GM12878 (cell line): Measurements from ENCODE around the gene SULT6B1. TPM values are rescaled to one million over a fixed set of nuclear protein-coding genes. Genes with fewer than 3 reads are reported as not detected.

Source experiments
- ATAC-seq: fragments of 200-7000 bp; cut with Tn5 transposase; 3 replicates; pipeline ENCODE4 v1.9.1; 2020; ENCODE audit warnings: mild to moderate bottlenecking, moderate library complexity
- BruUV-seq: library from RNA; stranded (reverse); fragments of 400-500 nt; replicated peaks from 2 replicates; lab custom pipeline; 2021; lab: Mats Ljungman, UMichigan
- CTCF ChIA-PET: fragments of 300-600 bp; sonication (Branson Sonifier 250); formaldehyde crosslinking; extraction: SDS; loops from one replicate; lab custom pipeline; 2021; ENCODE audit warnings: inconsistent platforms; lab: Yijun Ruan, JAX
- POLR2A ChIA-PET: fragments of 350-600 bp; formaldehyde crosslinking; extraction: SDS; loops from one replicate; lab custom pipeline; 2021; ENCODE audit warnings: inconsistent platforms; lab: Charles Lee
- RAD21 ChIA-PET: fragments of 300-600 bp; sonication (Branson Sonifier 250); formaldehyde crosslinking; loops from one replicate; lab custom pipeline; 2023; ENCODE audit warnings: antibody characterized with exemption; ENCODE audit not compliant: unreplicated experiment; lab: Charles Lee
- SMC1A ChIA-PET: fragments of 300-600 bp; sonication (Branson Sonifier 250); formaldehyde crosslinking; loops from one replicate; lab custom pipeline; 2023; ENCODE audit not compliant: unreplicated experiment, uncharacterized antibody; lab: Charles Lee
- DNase-seq: peaks from one replicate; pipeline ENCODE4 v3.0.0-alpha.2; 2011; ENCODE audit warnings: low read depth, low spot score
- FAIRE-seq: peaks from 3 replicates; lab custom pipeline; 2011; peaks lifted over from hg19 to GRCh38; lab: Jason Lieb, UNC
- H2AFZ ChIP-seq: 2 replicates; pipeline ENCODE4 v1.6.0; 2011; ENCODE audit warnings: low read depth, low read length, control low read depth; ENCODE audit not compliant: control insufficient read depth
- H3K27ac ChIP-seq: 2 replicates; pipeline ENCODE4 v1.5.1; 2011; ENCODE audit warnings: control low read depth; ENCODE audit not compliant: control insufficient read depth, insufficient read depth
- H3K27me3 ChIP-seq, 2 experiments: replicated peaks in 1 of 2; 2 replicates each; pipeline versions ENCODE4 v1.6.0 to v1.6.1; 2011; ENCODE audit warnings: low read length in 1 of 2; ENCODE audit not compliant: control insufficient read depth in 2 of 2, insufficient read depth in 2 of 2
- H3K36me3 ChIP-seq, 2 experiments: 2 replicates each; pipeline ENCODE4 v1.5.1; 2011; ENCODE audit warnings: low read length in 1 of 2; ENCODE audit not compliant: control insufficient read depth in 2 of 2, insufficient read depth in 2 of 2
- H3K4me1 ChIP-seq: 2 replicates; pipeline ENCODE4 v1.6.1; 2011; ENCODE audit warnings: mild to moderate bottlenecking, low read length, moderate library complexity, mixed read lengths; ENCODE audit not compliant: control insufficient read depth, insufficient read depth
- H3K4me2 ChIP-seq: 2 replicates; pipeline ENCODE4 v1.6.0; 2011; ENCODE audit warnings: control low read depth; ENCODE audit not compliant: control insufficient read depth, insufficient read depth
- H3K4me3 ChIP-seq: fragments of 200-600 bp; sonication (generic); 2 replicates; pipeline ENCODE4 v1.5.1; 2016
- H3K79me2 ChIP-seq: 2 replicates; pipeline ENCODE4 v1.6.0; 2011; ENCODE audit warnings: low read length; ENCODE audit not compliant: control insufficient read depth, insufficient read depth
- H3K9ac ChIP-seq: 2 replicates; pipeline ENCODE4 v1.8.0; 2011; ENCODE audit warnings: low read length, control low read depth, mixed read lengths; ENCODE audit not compliant: control insufficient read depth, insufficient read depth
- H3K9me3 ChIP-seq: replicated peaks from 3 replicates; pipeline ENCODE4 v1.5.1; 2011; ENCODE audit warnings: mild to moderate bottlenecking, low read length; ENCODE audit not compliant: control insufficient read depth, insufficient read depth
- H4K20me1 ChIP-seq: 2 replicates; pipeline ENCODE4 v1.6.0; 2011; ENCODE audit not compliant: control insufficient read depth, insufficient read depth
- CEBPB ChIP-seq, 2 experiments: fragments of 150-350 bp in 1 of 2; IDR thresholded peaks; 2 replicates each; pipeline ENCODE4 v1.6.1; 2012 to 2014; ENCODE audit warnings: low read depth in 2 of 2, low read length in 2 of 2, borderline replicate concordance in 1 of 2, inconsistent platforms in 1 of 2
- CREM ChIP-seq: IDR thresholded peaks from 2 replicates; pipeline ENCODE4 v1.6.1; 2014; ENCODE audit warnings: antibody characterized with exemption, low read depth
- KAT2A ChIP-seq: conservative IDR thresholded peaks from 2 replicates; pipeline ENCODE4 v1.6.1; 2011; ENCODE audit warnings: low read depth, low read length; ENCODE audit not compliant: control insufficient read depth
- MLLT1 ChIP-seq: fragments of 450-650 bp; IDR thresholded peaks from 2 replicates; pipeline ENCODE4 v1.6.1; 2016; ENCODE audit warnings: mild to moderate bottlenecking
- NBN ChIP-seq: fragments of 450-650 bp; IDR thresholded peaks from 2 replicates; pipeline ENCODE4 v1.6.1; 2016
- NR2F1 ChIP-seq: fragments of 450-650 bp; conservative IDR thresholded peaks from 2 replicates; pipeline ENCODE4 v1.6.1; 2017; ENCODE audit warnings: mild to moderate bottlenecking
- POU2F2 ChIP-seq: IDR thresholded peaks from 3 replicates; pipeline ENCODE4 v1.6.1; 2011; ENCODE audit warnings: low read depth, mild to moderate bottlenecking, low read length, borderline replicate concordance
- RAD21 ChIP-seq: IDR thresholded peaks from 2 replicates; pipeline ENCODE4 v1.6.1; 2011; ENCODE audit warnings: mild to moderate bottlenecking, low read depth, low read length, moderate library complexity; ENCODE audit not compliant: insufficient read depth
- SP1 ChIP-seq: IDR thresholded peaks from one replicate; pipeline ENCODE4 v1.6.1; 2011; ENCODE audit warnings: low read depth, low read length
- STAT3 ChIP-seq: IDR thresholded peaks from 2 replicates; pipeline ENCODE4 v1.6.1; 2011; ENCODE audit warnings: low read depth, low read length, improper control_type of control experiment
- SUPT20H ChIP-seq: IDR thresholded peaks from 2 replicates; pipeline ENCODE4 v1.6.1; 2011; ENCODE audit warnings: low read depth, mild to moderate bottlenecking, low read length, moderate library complexity, borderline replicate concordance; ENCODE audit not compliant: control insufficient read depth
- USF1 ChIP-seq: IDR thresholded peaks from 2 replicates; pipeline ENCODE4 v1.6.1; 2011; ENCODE audit warnings: borderline replicate concordance, low read depth, mild to moderate bottlenecking, moderate library complexity, mixed read lengths, low read length; ENCODE audit not compliant: insufficient read depth; ENCODE audit errors: extremely low read length
- ZBTB11 ChIP-seq: fragments of 450-650 bp; formaldehyde crosslinking; IDR thresholded peaks from 2 replicates; pipeline ENCODE4 v1.5.0; 2022; ENCODE audit warnings: mild to moderate bottlenecking, missing genetic modification characterization
- ZBTB33 ChIP-seq: fragments of 450-650 bp; IDR thresholded peaks from 2 replicates; pipeline ENCODE4 v1.6.1; 2017; ENCODE audit warnings: mild to moderate bottlenecking
- ZNF217 ChIP-seq: fragments of 450-650 bp; IDR thresholded peaks from 2 replicates; pipeline ENCODE4 v1.6.1; 2017; ENCODE audit warnings: antibody characterized with exemption, mild to moderate bottlenecking
- ZSCAN29 ChIP-seq: fragments of 450-650 bp; IDR thresholded peaks from 2 replicates; pipeline ENCODE4 v1.6.1; 2017; ENCODE audit warnings: mild to moderate bottlenecking, moderate library complexity
- in situ Hi-C: fragments of 300-500 bp; cut with MboI; formaldehyde crosslinking; loops from 9 replicates; pipeline ENCODE4 v1.14.3; 2018; ENCODE audit warnings: mixed read lengths
- intact Hi-C: fragments of 100-400 bp; cut with micrococcal nuclease; formaldehyde crosslinking; loops from one replicate; pipeline ENCODE4 v1.14.2; 2022; ENCODE audit not compliant: unreplicated experiment
- polyA plus RNA-seq, 11 experiments: library from polyadenylated mRNA; depleted of rRNA in 4 of 11; unstranded in 6 of 11; stranded (reverse) in 5 of 11; fragments of >200 nt; fragmentation: Nextera tagmentation in 4 of 11; fragmentation: Illumina TruSeq in 1 of 11; extraction: Ambion mirVana in 4 of 11; extraction: Trizol in 1 of 11; gene quantifications; 1 replicate in 1 of 11; 2 replicates in 10 of 11; pipeline versions ENCODE4 v1.2.1 to v1.2.3, GENCODE V29; 2011 to 2016; ENCODE audit warnings: inconsistent platforms in 2 of 11, missing spikeins in 2 of 11, low read depth in 1 of 11
- total RNA-seq, 4 experiments: library from RNA; depleted of rRNA in 3 of 4; stranded (reverse); fragments of >200 nt in 3 of 4; fragmentation: Illumina TruSeq in 1 of 4; extraction: Trizol in 1 of 4; gene quantifications; 2 replicates each; pipeline versions ENCODE4 v1.2.1 to v1.2.3, GENCODE V29; 2013 to 2021

The SULT6B1 gene
- total and polyA plus RNA-seq, 10 of the 15 experiments (the other 5 are each of a cell fraction or from before 2014, with no cell fraction given) = not detected

GRCh38 chr2:37173741-37174140 is 14.7 kb downstream of the SULT6B1 start (continued):
- TF ChIP-seq SUPT20H (no peak), KAT2A (no peak), ZNF217 (no peak), STAT3 (no peak), RAD21 (no peak), NR2F1 (no peak)

- ChIA-PET CTCF (interaction anchor here (0.6 to 1.1 kb wide), 3 partner anchors 41 to 205 kb away, joined by 3 to 4 read pairs (median 3); no protein-coding TSS in a partner anchor), POLR2A (interaction anchor here (1.0 kb wide), 1 partner anchor 15 kb away, joined by 3 read pairs; the partner anchor contains the start of gene EIF2AK2), SMC1A (interaction anchor here (0.6 to 1.5 kb wide), 2 partner anchors 67 to 706 kb away, joined by 3 read pairs; no protein-coding TSS in a partner anchor), RAD21 (no interaction called here)
- no peak overlapping the region for H3K27ac ChIP-seq
- H3K27me3 ChIP-seq = no peaks in the 10 kb centered on the region
- no peaks in the 10 kb centered on the region for H3K4me1 ChIP-seq
- no peak overlapping the region for H3K4me3 ChIP-seq
- no peaks in the 10 kb centered on the region for H3K9me3 ChIP-seq
- H4K20me1 ChIP-seq = no peaks in the 10 kb centered on the region
- H3K36me3 ChIP-seq = no peaks in the 10 kb centered on the region
- no peaks in the 10 kb centered on the region for H3K79me2 ChIP-seq
- no peak overlapping the region for H2AFZ ChIP-seq
- no peak for DNase-seq
- BruUV-seq = no TSS peak
- ATAC-seq = no peak
- FAIRE-seq = no peak
- H3K4me2 ChIP-seq = no peak overlapping the region
- in situ Hi-C loops = no loop called here
- intact Hi-C loops = no loop called here
- no peak overlapping the region for H3K9ac ChIP-seq
- TF ChIP-seq POU2F2 = no peak
- no peak for TF ChIP-seq SP1
- no peak for TF ChIP-seq ZBTB33
- no peak for TF ChIP-seq CEBPB (IDR thresholded peaks at IDR 0.05; ENCODE audit: borderline replicate concordance in 1 of 2, low read depth in 2 of 2, low read length in 2 of 2)
- TF ChIP-seq ZSCAN29 = no peak
- no peak for TF ChIP-seq USF1
- no peak for TF ChIP-seq STAT3
- no peak for TF ChIP-seq CREM
- no peak for TF ChIP-seq ZBTB11 (CRISPR knock-in tag)
- no peak for TF ChIP-seq MLLT1
- no peak for TF ChIP-seq NBN
Measured at GRCh38 chr2:37171624-37171950, 16.9 kb downstream of the SULT6B1 start.
